NCI-H526 (cell line): ENCODE results near the gene SERPIND1.

Experiments used
- DNase-seq, 2 experiments: peaks; one replicate each; lab custom pipeline; 2025; lab: John Stamatoyannopoulos, UW

The SERPIND1 gene

GRCh38 chr22:20771918-20772625 is 1.8 kb upstream of the SERPIND1 start:
- DNase-seq, result no peak

DNA sequence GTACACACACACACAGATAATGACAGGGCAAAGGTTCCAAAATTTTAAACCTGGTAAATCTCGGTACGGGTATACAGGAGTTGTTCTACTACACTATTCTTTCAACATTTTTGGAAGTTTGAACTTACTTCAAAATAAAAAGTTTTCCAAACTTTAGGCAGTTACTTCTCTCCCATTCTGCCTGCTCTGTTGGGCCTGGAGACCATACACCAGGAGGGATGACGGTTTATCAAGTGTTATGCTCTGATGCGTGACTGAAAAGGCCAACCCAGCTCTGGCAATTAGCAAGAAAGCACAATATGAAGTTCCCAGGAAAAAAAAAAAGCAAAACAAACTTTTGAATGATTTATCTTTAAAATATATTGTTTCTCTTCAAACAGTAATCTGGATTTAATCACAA is 969 bp downstream of the SERPIND1 start:
- no peak for DNase-seq

DNA sequence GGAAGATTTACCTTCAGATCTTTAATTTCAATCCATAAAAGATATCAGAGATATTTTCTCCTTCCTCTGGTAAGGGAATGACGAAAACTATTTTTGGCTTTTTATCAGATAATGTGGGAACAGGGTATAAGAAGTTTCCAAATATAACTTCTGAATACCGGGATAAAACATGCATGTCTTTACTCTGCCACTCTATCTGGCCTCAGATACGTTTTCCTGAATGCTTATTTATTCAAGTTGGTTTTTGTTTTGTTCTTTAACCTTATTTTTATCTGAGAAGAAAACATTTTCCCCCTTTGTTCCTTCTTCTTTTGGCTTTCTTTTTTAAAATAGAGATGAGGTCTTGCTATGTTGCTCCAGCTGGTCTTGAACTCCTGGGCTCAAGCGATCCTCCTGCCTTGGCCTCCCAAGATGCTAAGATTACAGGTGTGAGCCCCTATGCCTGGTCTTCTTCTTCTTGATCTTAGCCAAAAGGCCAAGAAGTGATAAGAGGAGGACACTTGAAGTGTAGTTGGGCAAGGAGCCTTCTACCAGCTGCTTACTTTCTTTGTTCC is 1.5 kb downstream of the SERPIND1 start:
- DNase-seq, result no peak

GRCh38 chr22:20776624-20777405 is 2.9 kb downstream of the SERPIND1 start:
- no peak for DNase-seq

GRCh38 chr22:20777420-20778177 is 3.7 kb downstream of the SERPIND1 start:
- DNase-seq, result peak; percentile 52 to 54

- DNase-seq, result no peak
Measured at GRCh38 chr22:20779014-20779817, 5.3 kb downstream of the SERPIND1 start.

DNA sequence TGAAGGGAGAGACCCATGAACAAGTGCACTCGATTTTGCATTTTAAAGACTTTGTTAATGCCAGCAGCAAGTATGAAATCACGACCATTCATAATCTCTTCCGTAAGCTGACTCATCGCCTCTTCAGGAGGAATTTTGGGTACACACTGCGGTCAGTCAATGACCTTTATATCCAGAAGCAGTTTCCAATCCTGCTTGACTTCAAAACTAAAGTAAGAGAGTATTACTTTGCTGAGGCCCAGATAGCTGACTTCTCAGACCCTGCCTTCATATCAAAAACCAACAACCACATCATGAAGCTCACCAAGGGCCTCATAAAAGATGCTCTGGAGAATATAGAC is 5.9 kb downstream of the SERPIND1 start:
- no peak for DNase-seq

DNA sequence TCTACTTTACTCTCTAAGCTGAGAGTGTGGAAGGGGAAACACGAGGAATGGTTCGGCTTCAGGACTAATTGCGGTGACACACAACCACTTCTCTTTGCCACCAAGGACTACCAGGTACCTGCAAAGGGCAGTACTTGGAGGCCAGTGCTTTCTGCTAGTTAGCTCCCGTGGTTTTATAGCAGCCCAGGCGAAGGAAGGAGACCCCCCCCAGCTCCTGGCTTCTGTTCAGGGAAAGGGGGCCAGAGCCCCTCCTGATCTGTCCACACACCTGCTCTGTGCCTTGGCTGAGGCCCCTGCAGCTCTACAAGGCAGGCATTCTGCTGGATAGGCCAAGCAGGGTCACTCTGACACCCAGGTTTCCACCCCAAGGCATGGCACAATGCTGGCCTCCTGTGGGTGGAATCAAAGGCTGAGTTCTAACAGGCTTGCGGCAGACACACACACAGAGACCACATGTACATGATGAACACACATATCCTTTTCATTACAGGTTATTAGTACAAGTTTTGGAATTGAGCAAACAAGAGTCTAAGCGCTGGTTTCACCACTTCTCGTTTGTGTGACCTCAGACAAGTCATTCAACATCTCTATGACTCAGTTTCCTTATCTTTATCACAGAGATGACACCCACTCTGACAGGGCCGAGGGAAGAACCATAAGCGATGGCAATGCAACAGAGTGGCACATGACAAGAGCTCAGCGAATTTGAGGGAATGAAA is 7.5 kb downstream of the SERPIND1 start:
- DNase-seq, result no peak

GRCh38 chr22:20782083-20782482 is 8.2 kb downstream of the SERPIND1 start:
- no peak for DNase-seq

DNA sequence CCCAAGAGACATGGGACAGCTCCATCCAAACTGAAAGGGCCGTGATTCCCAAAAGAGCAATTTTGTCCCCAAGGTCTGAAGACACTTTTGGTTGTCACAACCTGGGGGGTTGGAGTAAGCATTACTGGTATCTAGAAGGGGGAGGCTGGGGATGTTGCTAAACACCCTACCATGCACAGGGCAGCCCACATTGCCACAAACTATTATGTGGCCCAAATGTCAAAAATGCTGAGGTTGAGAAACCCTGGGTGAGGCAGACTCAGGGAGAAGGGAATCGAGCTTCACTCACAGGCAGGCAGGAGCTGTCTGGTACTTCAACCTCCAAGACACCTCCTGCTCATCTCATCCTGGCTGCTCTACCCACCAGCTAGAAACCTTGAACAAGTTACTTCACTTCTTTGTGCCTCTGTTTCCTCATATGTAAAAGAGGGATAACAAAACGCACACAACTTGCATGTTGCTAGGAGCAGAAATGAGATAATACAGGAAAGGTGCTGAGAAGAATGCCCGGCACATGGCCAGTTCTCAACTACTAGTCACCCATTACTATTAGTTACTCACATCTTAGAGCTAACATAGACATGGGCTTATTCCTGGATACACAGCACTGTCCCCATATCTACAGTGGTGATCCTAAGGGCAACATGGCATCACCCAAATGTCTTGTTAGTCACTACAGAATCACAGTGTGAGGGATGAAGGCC is 8.8 kb downstream of the SERPIND1 start:
- no peak for DNase-seq

DNA sequence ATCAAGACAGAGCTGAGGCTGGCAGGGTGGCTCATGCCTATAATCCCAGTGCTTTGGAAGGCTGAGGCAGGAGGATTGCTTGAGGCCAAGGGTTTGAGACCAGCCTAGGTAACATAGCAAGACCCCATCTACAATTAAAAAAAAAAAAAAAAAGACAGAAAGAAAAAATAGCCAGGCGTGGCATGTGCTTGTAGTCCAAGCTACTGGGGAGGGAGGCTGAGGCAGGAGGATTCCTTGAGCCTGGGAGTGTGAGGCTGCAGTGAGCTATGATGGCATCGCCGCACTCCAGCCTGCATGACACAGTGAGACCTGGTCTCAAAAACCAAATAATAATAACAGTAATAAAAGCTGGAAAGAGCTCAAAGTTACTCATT is 9.4 kb downstream of the SERPIND1 start:
- no peak for DNase-seq

DNA sequence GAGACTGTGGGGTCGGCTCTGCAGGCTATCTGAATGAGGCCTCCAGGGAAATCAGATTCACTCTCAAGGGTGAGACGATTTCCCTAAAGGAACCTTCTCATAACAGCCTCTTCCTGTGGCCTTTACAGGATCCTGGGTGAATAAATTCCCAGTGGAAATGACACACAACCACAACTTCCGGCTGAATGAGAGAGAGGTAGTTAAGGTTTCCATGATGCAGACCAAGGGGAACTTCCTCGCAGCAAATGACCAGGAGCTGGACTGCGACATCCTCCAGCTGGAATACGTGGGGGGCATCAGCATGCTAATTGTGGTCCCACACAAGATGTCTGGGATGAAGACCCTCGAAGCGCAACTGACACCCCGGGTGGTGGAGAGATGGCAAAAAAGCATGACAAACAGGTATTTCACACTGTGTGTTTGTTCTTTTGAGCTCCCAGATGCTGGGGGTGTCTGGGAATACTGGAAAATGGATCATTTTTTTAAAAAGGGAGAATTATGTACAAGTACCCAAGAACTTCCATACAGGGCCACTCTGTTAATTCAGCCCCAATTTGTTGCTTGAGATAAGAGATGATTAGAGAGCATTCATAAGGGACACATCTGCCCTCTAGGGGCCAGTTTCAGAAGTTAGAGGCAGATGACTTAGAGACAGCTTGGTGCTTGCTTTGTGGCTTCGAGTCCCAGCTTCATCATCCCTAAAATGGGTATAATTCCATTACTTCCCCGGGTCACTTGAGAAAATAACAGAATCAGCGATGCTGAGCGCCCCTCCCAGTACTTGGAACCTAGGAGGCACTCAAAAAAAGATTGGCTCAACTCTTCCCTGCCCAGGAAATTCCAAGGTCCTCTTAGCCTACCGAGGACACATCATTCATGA is 10.2 kb downstream of the SERPIND1 start:
- peak; percentile 5 to 39 for DNase-seq

DNA sequence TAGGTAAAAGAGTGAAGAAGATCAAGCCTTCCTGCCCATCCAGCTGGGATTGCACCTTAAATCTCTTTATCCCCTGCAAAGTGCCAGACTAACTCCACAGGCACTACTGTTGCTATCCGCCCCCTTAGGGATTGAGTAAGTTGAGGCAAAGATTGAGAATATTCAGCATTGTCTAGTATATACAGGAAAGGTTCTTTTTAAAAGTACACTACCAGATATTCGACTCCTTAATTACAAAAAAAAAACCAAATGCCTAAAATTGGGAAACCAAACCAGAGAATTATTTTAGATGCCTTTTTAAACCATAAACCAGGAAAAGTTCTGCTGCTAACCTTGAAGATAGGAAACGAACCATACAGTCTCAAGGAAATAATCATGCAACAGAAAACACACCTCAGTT is 11.5 kb downstream of the SERPIND1 start:
- no peak for DNase-seq

DNA sequence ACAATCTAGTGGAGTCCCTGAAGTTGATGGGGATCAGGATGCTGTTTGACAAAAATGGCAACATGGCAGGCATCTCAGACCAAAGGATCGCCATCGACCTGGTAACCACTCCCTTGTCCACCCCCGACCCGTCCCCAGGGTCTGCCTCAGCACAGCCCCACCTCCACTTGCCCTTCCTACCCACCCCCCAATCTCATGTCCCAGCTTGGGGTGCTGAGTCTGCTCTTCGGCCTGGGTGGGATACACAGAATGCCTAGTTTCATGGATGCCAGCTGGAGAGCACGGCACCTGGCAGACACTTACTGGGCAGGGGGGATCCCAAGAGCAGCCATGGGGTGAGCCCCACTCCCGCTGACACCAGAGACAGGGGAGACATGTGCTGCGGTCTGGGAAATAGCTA is 12.1 kb downstream of the SERPIND1 start:
- no peak for DNase-seq

DNA sequence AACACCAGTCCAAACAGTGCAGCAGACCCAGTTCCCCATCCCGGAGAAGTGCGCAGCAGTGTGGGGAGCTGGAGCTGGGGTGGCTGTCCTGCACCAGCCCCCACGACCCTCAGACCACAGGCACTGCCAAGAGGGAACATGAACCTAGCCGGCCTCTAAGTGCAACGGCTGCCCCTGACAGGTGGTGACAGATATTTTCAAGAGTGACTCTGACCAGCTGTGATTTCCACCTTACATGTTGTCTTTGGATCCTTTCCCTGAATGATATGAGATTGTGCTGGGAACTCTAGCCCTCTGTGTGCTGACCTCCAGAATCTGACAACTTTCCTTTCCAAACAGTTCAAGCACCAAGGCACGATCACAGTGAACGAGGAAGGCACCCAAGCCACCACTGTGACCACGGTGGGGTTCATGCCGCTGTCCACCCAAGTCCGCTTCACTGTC is 12.6 kb downstream of the SERPIND1 start:
- DNase-seq, result no peak

DNA sequence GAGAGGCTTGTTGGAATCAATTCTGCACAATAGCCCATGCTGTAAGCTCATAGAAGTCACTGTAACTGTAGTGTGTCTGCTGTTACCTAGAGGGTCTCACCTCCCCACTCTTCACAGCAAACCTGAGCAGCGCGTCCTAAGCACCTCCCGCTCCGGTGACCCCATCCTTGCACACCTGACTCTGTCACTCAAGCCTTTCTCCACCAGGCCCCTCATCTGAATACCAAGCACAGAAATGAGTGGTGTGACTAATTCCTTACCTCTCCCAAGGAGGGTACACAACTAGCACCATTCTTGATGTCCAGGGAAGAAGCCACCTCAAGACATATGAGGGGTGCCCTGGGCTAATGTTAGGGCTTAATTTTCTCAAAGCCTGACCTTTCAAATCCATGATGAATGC is 13.3 kb downstream of the SERPIND1 start:
- no peak for DNase-seq

DNA sequence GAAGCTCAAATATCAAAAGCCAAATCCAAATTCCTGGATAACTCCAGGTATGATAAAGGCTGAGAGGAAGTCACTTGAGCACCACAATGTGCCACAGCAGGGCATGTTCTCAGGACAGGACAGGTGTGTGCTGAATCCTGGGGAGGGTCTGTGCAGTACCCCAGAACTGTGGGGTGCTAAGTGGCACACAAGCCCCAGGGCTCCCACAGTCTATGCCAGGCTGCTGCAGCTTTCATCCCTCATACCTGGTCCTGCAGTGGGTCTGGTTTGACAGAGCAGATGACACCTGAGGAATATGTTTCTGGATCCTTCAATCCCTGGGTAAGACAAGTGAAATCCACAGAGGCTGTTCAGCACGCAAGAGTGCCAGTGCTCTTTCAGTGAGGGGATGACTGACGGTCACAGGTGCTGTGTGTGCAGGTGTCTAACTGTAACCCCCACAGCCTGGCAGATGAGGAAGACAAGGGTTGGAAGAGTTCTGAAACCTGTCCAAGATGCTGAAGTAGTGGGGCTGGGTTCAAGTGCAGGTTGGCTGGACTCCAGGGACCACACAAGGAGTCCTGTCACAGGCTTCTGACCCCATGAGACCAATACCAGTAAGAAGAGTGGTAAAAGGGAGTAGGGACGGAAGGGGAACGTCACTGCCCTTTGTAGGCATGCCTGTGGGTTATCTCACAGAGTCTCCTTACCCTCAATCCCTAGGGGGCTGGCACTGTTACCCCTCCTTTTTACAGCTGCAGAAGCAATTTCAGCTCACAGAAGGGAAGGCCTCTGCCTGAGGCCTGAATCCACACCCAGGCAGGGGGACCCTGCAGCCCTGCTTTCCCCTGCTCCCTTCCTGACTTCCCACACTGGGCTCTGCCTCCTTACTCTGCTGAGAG is 14.1 kb downstream of the SERPIND1 start:
- no peak for DNase-seq

DNA sequence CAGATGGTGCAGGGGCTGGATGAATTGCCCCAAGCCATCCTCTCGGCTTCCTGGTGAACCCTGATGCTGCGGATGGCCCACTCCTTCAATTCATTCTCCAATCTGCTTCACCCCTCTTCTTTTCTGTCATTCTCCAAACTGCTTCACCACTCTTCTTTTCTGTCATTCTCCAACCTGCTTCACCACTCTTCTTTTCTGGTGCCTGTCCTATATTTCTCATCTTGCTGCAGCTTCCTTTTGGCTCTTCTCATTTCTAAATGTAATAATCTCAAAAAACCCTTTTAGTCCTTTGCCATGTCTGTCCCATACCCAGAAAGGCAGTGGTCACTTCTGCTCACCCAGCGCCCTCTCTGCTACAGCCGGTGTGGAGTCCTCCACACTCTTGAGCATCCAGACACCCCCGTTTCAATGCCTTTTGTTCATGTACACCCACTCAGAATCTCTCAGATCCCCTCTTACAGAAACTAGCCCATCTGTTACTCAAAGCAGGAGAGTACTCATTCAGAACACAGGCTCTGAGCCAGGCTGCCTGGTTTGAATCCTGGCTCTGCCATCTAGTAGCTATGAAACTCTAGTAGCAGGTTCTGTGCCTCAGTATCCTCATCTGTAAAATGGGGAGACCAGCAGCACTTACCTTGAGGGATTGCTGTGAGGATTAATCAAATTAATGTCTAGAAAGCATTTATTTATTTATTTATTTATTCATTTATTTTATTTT is 14.9 kb downstream of the SERPIND1 start:
- no peak for DNase-seq
